GM12892 (cell line): ENCODE data around the gene PRKCQ.
"Not testable (repeated sequence)": the region's sequence is repeated elsewhere in the genome, so short reads cannot be mapped to it uniquely, and the experiment has no call there.

Experiments used
- DNase-seq: peaks from one replicate; pipeline ENCODE4 v3.0.0; 2011; ENCODE audit not compliant: insufficient read length
- FAIRE-seq: peaks from 2 replicates; lab custom pipeline; 2011; peaks lifted over from hg19 to GRCh38; lab: Jason Lieb, UNC
- POLR2A ChIP-seq: IDR thresholded peaks from 2 replicates; pipeline ENCODE4 v1.6.1; 2011; ENCODE audit warnings: low read depth, low read length, control low read depth
- POLR2AphosphoS5 ChIP-seq: IDR thresholded peaks from 2 replicates; pipeline ENCODE4 v1.6.1; 2011; ENCODE audit warnings: low read depth, low read length, control low read depth
- TAF1 ChIP-seq: IDR thresholded peaks from 2 replicates; pipeline ENCODE4 v1.6.1; 2011; ENCODE audit warnings: low read depth, mild to moderate bottlenecking, control low read depth, low read length, borderline replicate concordance

The PRKCQ gene

DNA sequence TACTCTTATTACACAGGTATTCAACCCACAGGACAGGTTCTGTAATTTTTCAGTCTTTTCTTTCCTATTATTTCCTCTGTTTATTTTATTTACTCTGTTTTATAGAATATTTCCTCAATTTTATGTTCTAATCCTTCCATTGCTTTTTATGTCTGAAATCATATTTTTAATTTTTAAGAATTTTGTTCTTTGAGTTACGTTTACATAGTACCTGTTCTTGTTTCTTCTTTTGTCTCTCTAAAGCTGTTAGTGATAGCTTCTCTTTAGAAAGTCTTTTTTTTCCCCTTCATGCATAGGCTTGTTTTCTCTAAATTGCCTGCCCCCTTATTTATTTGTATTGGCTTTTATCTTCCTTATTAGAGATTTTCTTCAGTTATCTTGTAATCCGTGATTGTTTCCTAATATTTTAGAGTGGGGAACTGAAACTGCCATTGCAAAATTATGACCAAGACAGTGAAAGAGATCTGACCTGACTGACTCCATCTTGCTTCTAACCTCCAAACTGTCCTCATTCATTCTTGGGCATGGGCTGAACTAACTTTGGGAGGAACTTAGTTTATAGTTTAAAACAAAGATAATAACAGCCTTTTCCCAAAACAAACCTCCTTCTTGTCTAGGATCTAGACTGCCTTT lies 189.7 kb downstream of the PRKCQ start:
- TF ChIP-seq TAF1 (no peak), POLR2AphosphoS5 (no peak), POLR2A (no peak)
- FAIRE-seq, result no peak

DNA sequence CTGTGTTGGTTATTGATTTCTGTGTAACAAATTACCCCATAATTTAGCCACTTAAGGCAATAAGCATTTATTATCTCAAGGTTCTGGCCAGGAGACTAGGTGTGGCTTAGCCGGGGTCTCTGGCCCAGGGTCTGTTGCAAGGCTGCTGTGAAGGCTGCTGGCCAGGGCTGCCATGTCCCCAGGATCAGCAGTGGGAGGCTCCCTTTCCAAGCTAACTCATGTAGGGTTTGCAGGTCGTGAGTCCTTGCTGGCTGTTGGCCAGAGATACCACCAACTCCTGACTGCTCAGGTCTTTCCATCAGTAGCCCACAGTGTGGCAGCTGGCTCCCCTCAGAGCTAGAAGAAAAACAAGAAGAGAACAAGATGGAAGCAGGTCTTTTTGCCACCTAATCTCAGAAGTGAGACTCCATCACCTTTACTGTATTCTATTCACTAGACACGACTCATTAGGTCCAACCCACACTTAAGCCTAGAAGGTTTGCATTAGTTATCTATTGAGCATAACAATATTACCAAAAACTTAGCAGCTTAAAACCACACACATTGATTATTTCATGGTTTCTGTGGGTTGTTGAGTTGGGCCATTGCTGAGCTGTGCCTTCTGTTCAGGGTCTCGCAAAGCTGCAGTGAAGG lies 191.7 kb downstream of the PRKCQ start:
- FAIRE-seq (no peak), DNase-seq (no peak)
- no peak for TF ChIP-seq POLR2AphosphoS5
- no peak for TF ChIP-seq TAF1
- TF ChIP-seq POLR2A, result no peak

More for the DNA sequence above, 189.7 kb downstream of the PRKCQ start:
- DNase-seq, result no peak

DNA sequence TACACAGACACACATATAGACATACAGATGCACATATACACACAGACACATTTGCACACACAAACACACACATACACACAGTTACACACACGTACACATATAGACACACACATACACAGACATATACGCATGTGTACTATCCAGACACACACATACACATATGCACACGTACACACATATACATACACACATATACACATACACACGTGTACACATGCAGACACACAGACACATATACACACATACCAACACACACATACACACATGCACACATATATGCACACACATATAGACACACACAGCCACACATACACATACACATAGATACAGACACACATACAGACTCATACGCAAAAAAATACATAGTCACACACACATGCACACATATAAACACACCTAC lies 193.1 kb downstream of the PRKCQ start:
- FAIRE-seq (no peak), DNase-seq (no peak)
- TF ChIP-seq POLR2A (no peak), TAF1 (no peak), POLR2AphosphoS5 (no peak)

DNA sequence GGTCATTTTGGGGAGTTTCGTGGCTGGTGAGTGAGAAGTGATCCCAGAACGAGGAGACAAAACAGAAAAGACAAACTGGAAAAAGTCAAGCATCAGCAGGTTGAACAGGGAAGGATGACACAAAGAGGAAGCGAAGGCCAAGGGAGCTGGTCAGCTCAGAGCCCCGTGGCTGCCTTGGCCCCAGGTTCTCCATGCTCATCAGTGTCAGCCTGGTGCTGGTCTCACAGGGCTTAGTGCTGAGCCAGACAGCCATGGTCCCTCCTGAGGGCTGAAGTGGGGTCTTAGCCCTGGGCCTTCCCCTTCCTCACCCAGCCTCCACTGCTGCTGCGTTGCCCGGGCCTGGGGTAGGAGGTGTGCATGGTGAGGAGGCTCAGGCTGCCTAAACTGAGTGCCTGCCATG lies 193.7 kb downstream of the PRKCQ start:
- DNase-seq, result no peak
- no peak for TF ChIP-seq TAF1
- TF ChIP-seq POLR2A, result no peak
- TF ChIP-seq POLR2AphosphoS5, result no peak
- FAIRE-seq, result no peak

DNA sequence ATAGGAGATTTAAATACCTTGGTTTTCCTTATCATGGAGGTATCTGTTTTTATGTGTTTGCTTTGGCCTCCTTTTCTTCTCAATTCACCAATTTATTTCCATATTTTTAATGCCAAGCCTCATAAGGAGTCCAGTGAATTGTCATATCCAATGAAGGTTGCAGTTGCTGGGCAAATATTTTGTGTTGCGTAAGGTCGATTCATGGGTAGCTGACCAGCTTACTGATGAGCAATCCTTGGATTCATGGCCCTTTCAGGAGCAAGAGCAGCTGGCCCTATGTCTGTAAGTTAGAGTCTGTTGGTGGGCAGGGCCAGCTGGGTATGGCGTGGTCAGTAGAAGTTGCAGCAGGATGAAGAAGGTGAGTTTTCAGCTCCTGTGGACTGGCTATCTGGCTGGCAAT lies 194.4 kb downstream of the PRKCQ start:
- FAIRE-seq (no peak), DNase-seq (no peak)

DNA sequence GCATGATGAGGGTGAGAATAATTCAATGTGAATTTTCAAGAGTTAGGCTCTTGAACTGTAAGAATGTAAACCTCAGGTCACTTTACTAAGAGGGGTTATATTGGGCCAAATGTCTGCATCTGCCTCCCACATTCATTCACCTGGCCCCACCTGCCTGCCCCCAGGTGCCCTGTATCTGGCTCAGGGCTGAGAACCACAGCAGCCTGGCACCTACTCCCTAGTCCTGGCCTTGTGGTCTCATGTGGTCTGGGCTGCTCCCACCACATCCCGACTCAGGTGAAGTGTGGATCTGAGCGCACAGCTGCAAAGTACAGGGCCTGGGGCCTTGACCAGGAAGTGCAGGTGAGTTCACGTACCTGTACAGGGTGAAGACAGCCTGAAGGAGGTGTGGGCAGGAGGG lies 195.2 kb downstream of the PRKCQ start:
- FAIRE-seq, result no peak
- no peak for DNase-seq
- TF ChIP-seq TAF1 (no peak), POLR2AphosphoS5 (no peak), POLR2A (no peak)

More for the DNA sequence above, 194.4 kb downstream of the PRKCQ start:
- TF ChIP-seq POLR2AphosphoS5 (no peak), POLR2A (no peak), TAF1 (no peak)

DNA sequence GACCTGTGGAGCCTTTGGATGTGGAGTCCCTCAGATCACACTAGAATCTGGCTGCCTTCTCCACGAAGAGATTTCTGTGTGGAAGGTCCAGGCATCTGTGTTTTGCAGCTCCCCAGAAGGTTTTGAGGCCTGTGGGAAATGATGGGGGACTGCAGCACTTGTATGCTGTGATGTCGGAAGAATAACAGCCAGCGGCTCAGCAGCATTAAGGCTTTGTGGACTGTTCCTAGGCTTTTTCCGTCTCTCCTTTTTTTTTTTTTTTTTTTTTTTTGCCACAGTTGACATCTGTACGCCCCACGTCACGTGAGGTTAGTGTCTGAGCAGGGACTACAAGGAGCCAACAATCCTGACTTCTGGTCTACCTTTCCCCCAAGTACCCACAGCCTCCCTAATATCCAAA lies 196.0 kb downstream of the PRKCQ start:
- FAIRE-seq (no peak), DNase-seq (no peak)
- no peak for TF ChIP-seq POLR2A
- TF ChIP-seq TAF1, result no peak
- no peak for TF ChIP-seq POLR2AphosphoS5

DNA sequence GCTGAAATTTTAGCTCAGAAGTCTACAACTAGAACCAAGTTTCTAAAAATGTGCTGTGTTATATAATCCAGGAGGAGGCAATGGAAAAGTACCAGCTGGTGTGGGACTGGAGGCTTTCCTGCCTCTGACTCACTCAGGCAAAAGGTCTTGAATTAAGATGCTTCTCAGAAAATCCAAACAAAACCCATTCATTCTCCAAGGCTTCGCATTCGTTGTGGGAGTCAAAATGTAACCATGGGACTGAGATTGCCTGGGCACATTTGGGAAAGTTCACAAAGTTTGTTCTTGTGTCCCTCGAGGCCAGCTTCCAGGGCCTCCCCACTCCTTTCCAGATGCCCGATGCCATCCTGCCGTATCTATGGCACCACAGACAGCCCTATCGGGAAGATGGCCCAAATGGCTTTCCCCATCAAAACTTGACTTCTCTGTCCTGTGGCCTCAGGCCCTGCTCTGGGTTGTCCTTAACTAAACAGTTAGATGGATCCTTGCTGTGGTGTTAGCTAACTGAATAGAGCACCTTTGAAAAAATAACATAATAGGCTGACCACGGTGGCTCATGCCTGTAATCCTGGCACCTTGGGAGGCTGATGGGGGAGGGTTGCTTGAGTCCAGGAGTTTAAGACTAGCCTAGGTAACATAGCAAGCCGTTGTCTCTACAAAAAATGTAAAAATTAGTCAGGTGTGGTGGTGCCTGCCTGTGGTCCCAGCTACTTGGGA lies 196.8 kb downstream of the PRKCQ start:
- FAIRE-seq (no peak), DNase-seq (no peak)
- no peak for TF ChIP-seq TAF1
- TF ChIP-seq POLR2A, result no peak
- TF ChIP-seq POLR2AphosphoS5, result no peak

DNA sequence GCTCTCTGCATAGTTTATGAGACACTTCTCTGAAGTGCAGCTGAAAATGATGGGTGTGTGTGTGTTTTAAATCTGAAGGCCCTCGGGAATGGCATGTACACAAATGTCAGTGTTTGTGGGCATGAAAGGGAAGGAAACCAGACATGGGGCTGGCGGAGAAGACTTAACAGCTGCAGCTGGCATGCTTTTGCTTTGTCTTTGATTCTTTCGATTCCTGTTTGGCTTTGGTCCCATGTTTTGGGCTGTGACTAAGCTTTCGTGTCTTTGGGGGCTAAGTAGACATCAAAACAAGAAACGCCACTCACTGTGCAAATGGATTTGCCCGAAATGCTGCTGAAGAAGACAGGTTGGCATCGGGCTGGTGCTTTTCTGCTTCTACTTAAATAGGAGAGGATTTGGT lies 198.0 kb downstream of the PRKCQ start:
- DNase-seq (no peak), FAIRE-seq (no peak)
- no peak for TF ChIP-seq POLR2A
- TF ChIP-seq POLR2AphosphoS5, result no peak
- no peak for TF ChIP-seq TAF1

DNA sequence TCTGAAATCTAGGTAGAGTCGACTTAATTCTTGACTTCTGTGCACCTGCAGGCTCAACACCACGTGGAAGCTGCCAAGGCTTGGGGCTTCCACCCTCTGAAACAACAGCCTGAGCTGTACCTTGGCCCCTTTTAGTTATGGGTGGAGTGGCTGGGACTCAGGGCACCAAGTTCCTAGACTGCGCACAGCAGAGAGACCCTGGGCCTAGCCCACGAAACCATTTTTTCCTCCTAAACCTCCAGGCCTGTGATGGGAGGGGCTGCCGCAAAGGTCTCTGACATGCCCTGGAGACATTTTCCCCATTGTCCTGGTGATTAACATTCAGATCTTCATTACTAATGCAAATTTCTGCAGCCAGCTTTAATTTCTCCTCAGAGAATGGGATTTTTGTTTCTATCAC lies 199.6 kb downstream of the PRKCQ start:
- FAIRE-seq, DNase-seq: not testable (repeated sequence)

DNA sequence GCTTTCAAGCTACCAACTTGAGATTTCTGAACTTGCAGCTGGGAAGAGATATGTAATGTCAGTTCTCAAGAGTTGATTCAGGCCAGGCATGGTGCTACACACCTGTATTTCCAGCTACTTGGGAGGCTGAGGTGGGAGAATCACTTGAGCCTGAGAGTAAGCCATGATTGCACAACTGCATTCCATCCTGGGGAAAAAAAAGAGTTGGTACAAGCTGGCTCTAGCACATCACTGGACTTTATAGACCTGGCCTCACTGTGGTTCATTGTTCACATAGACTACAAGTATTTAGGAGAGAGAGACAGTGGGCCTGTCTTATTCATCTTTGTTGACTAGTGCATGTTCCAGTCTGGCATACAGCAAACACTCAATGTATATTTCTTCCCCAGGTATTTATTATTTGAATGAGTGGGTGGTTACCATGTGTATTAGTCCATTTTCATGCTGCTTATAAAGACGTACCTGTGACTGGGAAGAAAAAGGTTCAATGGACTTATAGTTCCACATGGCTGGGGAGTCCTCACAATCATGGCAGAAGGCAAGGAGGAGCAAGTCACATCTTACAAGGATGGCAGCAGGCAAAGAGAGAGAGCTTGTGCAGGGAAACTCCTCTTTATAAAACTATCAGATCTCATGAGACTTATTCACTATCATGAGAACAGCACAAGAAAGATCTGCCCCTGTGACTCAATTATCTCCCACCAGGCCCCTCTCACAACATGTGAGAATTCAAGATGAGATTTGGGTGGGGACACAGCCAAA lies 200.9 kb downstream of the PRKCQ start:
- no peak for FAIRE-seq
- DNase-seq, result no peak
- TF ChIP-seq POLR2A (no peak), TAF1 (no peak), POLR2AphosphoS5 (no peak)
